Vagina (tissue), 2 donors: ENCODE data around the gene MAML3. TPM values are rescaled to one million over a fixed set of nuclear protein-coding genes. Genes with fewer than 3 reads are reported as not detected.
A peak's percentile ranks its signal among the peaks of the same experiment; 100 is the strongest.
"Not testable (repeated sequence)": the region's sequence is repeated elsewhere in the genome, so short reads cannot be mapped to it uniquely, and the experiment has no call there.

Experiments used
- DNase-seq, 2 donors: peaks; one replicate each; pipeline ENCODE4 v3.0.0-alpha.2; 2017; ENCODE audit errors: extremely low spot score in 2 of 2
- H3K27ac ChIP-seq: fragments of 200-600 bp; sonication (generic); one replicate; pipeline ENCODE4 v1.5.1; 2019
- H3K27me3 ChIP-seq: fragments of 200-600 bp; sonication (generic); one replicate; pipeline ENCODE4 v1.5.1; 2019
- H3K36me3 ChIP-seq, 2 donors: fragments of 200-600 bp; sonication (generic); one replicate each; pipeline ENCODE4 v1.5.1; 2017 to 2019
- H3K4me1 ChIP-seq: fragments of 200-600 bp; sonication (generic); one replicate; pipeline ENCODE4 v1.5.1; 2019
- H3K4me3 ChIP-seq, 2 donors: fragments of 200-600 bp; sonication (generic); 1 replicate in 1 of 2; 2 replicates in 1 of 2; pipeline ENCODE4 v1.5.1; 2016 to 2019
- H3K9me3 ChIP-seq: fragments of 200-600 bp; sonication (generic); one replicate; pipeline ENCODE4 v1.5.1; 2019
- CTCF ChIP-seq, 3 experiments: fragments of 450-650 bp in 2 of 3; fragments of 200-600 bp in 1 of 3; sonication (generic) in 1 of 3; IDR thresholded peaks; one replicate each; pipeline ENCODE4 v1.5.1; 2017 to 2019; ENCODE audit warnings: antibody characterized with exemption in 3 of 3, mild to moderate bottlenecking in 2 of 3, moderate library complexity in 2 of 3
- POLR2A ChIP-seq, 2 donors: fragments of 450-650 bp; IDR thresholded peaks; one replicate each; pipeline ENCODE4 v1.6.1; 2017; ENCODE audit warnings: antibody characterized with exemption in 2 of 2, mild to moderate bottlenecking in 2 of 2, moderate library complexity in 2 of 2
- POLR2AphosphoS5 ChIP-seq, 2 donors: sonication (generic); formaldehyde crosslinking; IDR thresholded peaks; one replicate each; pipeline ENCODE4 v1.9.0; 2017; ENCODE audit warnings: antibody characterized with exemption in 2 of 2, mild to moderate bottlenecking in 2 of 2, low read depth in 1 of 2; ENCODE audit not compliant: insufficient read depth in 1 of 2
- intact Hi-C: fragments of 100-400 bp; cut with DNase I; formaldehyde crosslinking; loops from one replicate; pipeline ENCODE4 v1.15.1; 2023
- total RNA-seq: library from RNA; depleted of rRNA; stranded (reverse); fragments of >200 nt; gene quantifications from one replicate; pipeline ENCODE4 v1.2.3, GENCODE V29; 2016

The MAML3 gene
- total RNA-seq, 1 donor from 2014 or later, result 16.2 TPM

DNA sequence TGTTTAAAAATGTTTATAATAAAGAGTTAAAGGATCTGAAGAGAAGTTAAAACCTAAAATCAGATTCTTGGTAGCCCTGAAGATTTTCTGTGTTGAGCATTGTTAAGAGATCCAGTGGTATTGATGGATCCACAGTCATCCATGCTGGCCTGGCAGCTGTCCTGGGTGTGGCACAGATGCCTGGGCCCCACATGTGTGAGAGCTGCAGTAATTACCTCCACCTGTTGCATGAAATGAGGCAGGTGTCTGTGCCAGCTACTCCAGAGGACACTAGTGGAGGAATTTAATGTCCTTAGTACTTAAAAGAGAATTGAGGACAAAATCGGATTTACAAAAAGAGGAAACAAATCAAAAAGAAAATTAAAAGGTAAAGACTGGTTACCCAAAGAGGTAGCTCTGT lies 444.3 kb downstream of the MAML3 start:
- intact Hi-C loops, result no loop called here
- H3K27me3 ChIP-seq, result no peaks in the 10 kb centered on the region
- H3K4me3 ChIP-seq, result no peak overlapping the region
- no peaks in the 10 kb centered on the region for H3K4me1 ChIP-seq
- DNase-seq, result no peak
- no peak overlapping the region for H3K27ac ChIP-seq
- H3K36me3 ChIP-seq, result peaks cover 0 to 7% of the 10 kb centered on the region in 2 donors
- TF ChIP-seq POLR2AphosphoS5 (IDR thresholded peaks at IDR 0.05; ENCODE audit: insufficient read depth in 1 of 2, low read depth in 1 of 2) (no peak), CTCF (IDR thresholded peaks at IDR 0.05) (no peak), POLR2A (IDR thresholded peaks at IDR 0.05) (no peak)
- H3K9me3 ChIP-seq, result no peaks in the 10 kb centered on the region

DNA sequence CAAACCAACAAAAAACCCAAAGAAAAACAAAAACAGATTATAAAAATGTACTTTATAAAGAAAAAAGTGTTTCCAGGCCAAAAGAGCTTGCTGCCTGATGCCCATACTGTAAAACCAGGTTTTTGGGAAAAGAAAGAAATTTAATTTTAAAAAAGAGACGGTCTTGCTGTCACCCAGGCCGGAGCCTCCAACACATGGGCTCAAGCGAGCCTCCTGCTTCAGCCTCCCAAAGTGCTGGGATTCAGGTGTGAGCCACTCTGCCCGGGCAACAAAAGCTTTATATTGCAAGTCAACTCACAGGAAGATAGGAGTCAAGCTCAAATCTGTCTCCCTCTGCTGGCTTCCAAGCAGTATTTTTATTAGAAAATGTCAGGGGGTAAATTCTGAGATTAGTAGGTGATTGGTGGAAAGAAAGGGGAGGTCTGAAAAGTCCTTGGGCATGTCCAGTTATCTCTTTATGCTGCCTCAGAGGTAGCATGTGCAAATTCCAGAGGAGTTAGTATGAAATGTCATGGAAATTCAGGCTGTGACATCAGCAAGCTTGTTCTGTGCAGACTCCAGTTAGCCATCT lies 449.0 kb downstream of the MAML3 start:
- H3K4me3 ChIP-seq, result no peak overlapping the region
- no peak for DNase-seq
- H3K36me3 ChIP-seq, result peaks cover 0 to 21% of the 10 kb centered on the region in 2 donors
- TF ChIP-seq CTCF (IDR thresholded peaks at IDR 0.05) (no peak), POLR2AphosphoS5 (IDR thresholded peaks at IDR 0.05; ENCODE audit: insufficient read depth in 1 of 2, low read depth in 1 of 2) (no peak), POLR2A (IDR thresholded peaks at IDR 0.05) (no peak)
- intact Hi-C loops, result no loop called here
- no peaks in the 10 kb centered on the region for H3K4me1 ChIP-seq
- no peaks in the 10 kb centered on the region for H3K9me3 ChIP-seq
- no peak overlapping the region for H3K27ac ChIP-seq
- no peaks in the 10 kb centered on the region for H3K27me3 ChIP-seq

DNA sequence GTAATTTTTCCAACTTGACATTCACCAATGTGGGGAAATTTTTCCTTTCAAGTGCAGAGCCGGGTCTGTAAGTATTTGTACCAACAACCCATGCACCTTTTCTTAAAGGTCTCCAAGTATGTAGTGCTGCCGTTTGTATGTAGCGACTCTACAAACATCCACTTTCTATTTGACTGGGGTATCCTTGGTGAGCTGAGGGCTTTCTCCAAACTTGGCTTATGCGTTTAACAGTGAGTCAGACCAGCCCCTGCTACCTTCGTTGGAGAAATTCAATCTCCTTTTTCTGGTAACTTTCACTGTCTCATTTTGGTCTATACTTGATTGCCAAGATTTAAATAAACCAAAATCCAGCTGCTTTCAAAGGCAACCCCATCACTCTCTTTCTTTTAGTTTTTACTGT lies 453.4 kb downstream of the MAML3 start:
- peaks cover 0 to 29% of the 10 kb centered on the region in 2 donors for H3K36me3 ChIP-seq

GRCh38 chr4:139698167-139698925 lies 455.6 kb downstream of the MAML3 start:
- H3K27ac ChIP-seq, H3K4me1 ChIP-seq, H3K27me3 ChIP-seq, DNase-seq, H3K4me3 ChIP-seq, intact Hi-C loops, H3K9me3 ChIP-seq: not testable (repeated sequence)
- H3K36me3 ChIP-seq, result peaks cover 0 to 16% of the 10 kb centered on the region in 2 donors

More for the DNA sequence above, 453.4 kb downstream of the MAML3 start:
- Histone ChIP-seq H3K4me1 (no peaks in the 10 kb centered on the region), H3K27me3 (no peaks in the 10 kb centered on the region), H3K4me3 (no peak overlapping the region), H3K27ac (no peak overlapping the region), H3K9me3 (peaks cover 2% of the 10 kb centered on the region)
- DNase-seq, result no peak
- TF ChIP-seq POLR2AphosphoS5 (IDR thresholded peaks at IDR 0.05; ENCODE audit: insufficient read depth in 1 of 2, low read depth in 1 of 2), result no peak
- TF ChIP-seq CTCF (IDR thresholded peaks at IDR 0.05), result no peak
- TF ChIP-seq POLR2A (IDR thresholded peaks at IDR 0.05), result no peak
- intact Hi-C loops, result no loop called here

DNA sequence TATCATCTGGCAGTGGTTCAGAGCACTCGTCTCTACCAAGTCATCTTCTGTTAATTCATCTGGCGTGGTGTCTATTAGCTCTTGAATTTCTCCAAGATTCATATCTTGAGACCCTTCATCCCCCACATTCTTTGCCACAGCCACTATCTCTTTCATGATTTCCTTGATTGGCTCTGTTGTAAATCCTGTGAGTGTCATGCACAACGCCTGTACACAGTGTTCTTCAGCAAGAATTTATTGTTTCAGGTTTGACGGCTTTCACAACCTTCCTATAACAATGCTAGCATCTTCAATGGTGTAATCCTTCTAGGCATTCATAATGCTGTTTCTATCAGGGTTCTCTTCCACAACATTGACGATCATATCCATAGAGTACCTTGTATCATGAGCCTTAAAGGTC lies 457.5 kb downstream of the MAML3 start:
- no peak for DNase-seq
- H3K4me1 ChIP-seq, result peaks cover 8% of the 10 kb centered on the region
- H3K4me3 ChIP-seq, result no peak overlapping the region
- TF ChIP-seq POLR2AphosphoS5 (IDR thresholded peaks at IDR 0.05; ENCODE audit: insufficient read depth in 1 of 2, low read depth in 1 of 2), result peak in 1 of 2 donors; percentile 18
- TF ChIP-seq CTCF (IDR thresholded peaks at IDR 0.05), result no peak
- no peak for TF ChIP-seq POLR2A (IDR thresholded peaks at IDR 0.05)
- H3K27me3 ChIP-seq, result no peaks in the 10 kb centered on the region
- H3K9me3 ChIP-seq, result peaks cover 2% of the 10 kb centered on the region
- intact Hi-C loops, result no loop called here
- no peak overlapping the region for H3K27ac ChIP-seq
- H3K36me3 ChIP-seq, result peaks cover 0 to 16% of the 10 kb centered on the region in 2 donors
